HS-27A (cell line): ENCODE data around the gene SERP2.

Experiments
- DNase-seq: peaks from one replicate; pipeline ENCODE4 v3.0.0-alpha.2; 2012; ENCODE audit warnings: low read depth, missing footprints

Gene SERP2

GRCh38 chr13:44411841-44412240, 38.2 kb downstream of the SERP2 start:
- DNase-seq = no peak

- DNase-seq = no peak
These were observed 38.8 kb downstream of the SERP2 start for GRCh38 chr13:44412346-44412935.

GRCh38 chr13:44413095-44413494, 39.5 kb downstream of the SERP2 start:
- DNase-seq = no peak

GRCh38 chr13:44414716-44415115, 41.1 kb downstream of the SERP2 start:
- DNase-seq = no peak

GRCh38 chr13:44415815-44416214, 42.2 kb downstream of the SERP2 start:
- DNase-seq = no peak

- DNase-seq = no peak
These were observed 42.7 kb downstream of the SERP2 start for GRCh38 chr13:44416301-44416700.

- no peak for DNase-seq
These were observed 43.1 kb downstream of the SERP2 start for GRCh38 chr13:44416744-44417143.

GRCh38 chr13:44417446-44417845, 43.8 kb downstream of the SERP2 start:
- DNase-seq = no peak

- DNase-seq = no peak
These were observed 44.3 kb downstream of the SERP2 start for GRCh38 chr13:44417876-44418275.

- DNase-seq = no peak
These were observed 47.0 kb downstream of the SERP2 start for GRCh38 chr13:44420376-44421220.

GRCh38 chr13:44421853-44422525, 48.4 kb downstream of the SERP2 start:
- no peak for DNase-seq

GRCh38 chr13:44422755-44423643, 49.4 kb downstream of the SERP2 start:
- DNase-seq = no peak

GRCh38 chr13:44423824-44424223, 50.2 kb downstream of the SERP2 start:
- DNase-seq = no peak

- DNase-seq = no peak
These were observed 51.6 kb downstream of the SERP2 start for GRCh38 chr13:44425041-44425814.

GRCh38 chr13:44425815-44426078, 52.1 kb downstream of the SERP2 start:
- no peak for DNase-seq

- DNase-seq = no peak
These were observed 52.8 kb downstream of the SERP2 start for GRCh38 chr13:44426461-44426860.

- DNase-seq = no peak
These were observed 55.7 kb downstream of the SERP2 start for GRCh38 chr13:44429311-44429710.

GRCh38 chr13:44431150-44431549, 57.5 kb downstream of the SERP2 start:
- DNase-seq = no peak

GRCh38 chr13:44432650-44433049, 59.0 kb downstream of the SERP2 start:
- DNase-seq = no peak

- DNase-seq = no peak
These were observed 60.5 kb downstream of the SERP2 start for GRCh38 chr13:44433863-44434765.

GRCh38 chr13:44434766-44435141, 61.1 kb downstream of the SERP2 start:
- no peak for DNase-seq
